Right lobe of liver (tissue), 4 donors: ENCODE data around the gene SMC1B.

Source experiments
- CTCF ChIP-seq, 4 donors: fragments of 200-600 bp in 3 of 4; fragments of 450-650 bp in 1 of 4; IDR thresholded peaks; one replicate each; pipeline versions ENCODE4 v1.5.1 to v1.8.0; 2016 to 2022; ENCODE audit warnings: antibody characterized with exemption in 4 of 4, mild to moderate bottlenecking in 2 of 4
- POLR2A ChIP-seq: fragments of 450-650 bp; IDR thresholded peaks from one replicate; pipeline ENCODE4 v1.6.1; 2017; ENCODE audit warnings: antibody characterized with exemption, mild to moderate bottlenecking
- donor health status: DM: no; HTN: no; CAD: no.
- donor health status: DM: no; HTN: no; CAD: no.
- donor health status: DM: no; HTN: yes; CAD: no.

- TF ChIP-seq CTCF (IDR thresholded peaks at IDR 0.05) (no peak), POLR2A (no peak)
Measured at GRCh38 chr22:45444168-45444567, 30.8 kb upstream of the SMC1B start.
